HG03175 (cell line): Measurements from ENCODE around the gene CNTNAP5.

Experiments
- ATAC-seq: cut with Tn5 transposase; IDR thresholded peaks from one replicate; pipeline ENCODE4 v1.9.1; 2021; ENCODE audit warnings: mild to moderate bottlenecking, moderate library complexity; ENCODE audit not compliant: unreplicated experiment

Gene CNTNAP5

GRCh38 chr2:124258140-124258880 is 233.2 kb downstream of the CNTNAP5 start:
- ATAC-seq = no peak

DNA sequence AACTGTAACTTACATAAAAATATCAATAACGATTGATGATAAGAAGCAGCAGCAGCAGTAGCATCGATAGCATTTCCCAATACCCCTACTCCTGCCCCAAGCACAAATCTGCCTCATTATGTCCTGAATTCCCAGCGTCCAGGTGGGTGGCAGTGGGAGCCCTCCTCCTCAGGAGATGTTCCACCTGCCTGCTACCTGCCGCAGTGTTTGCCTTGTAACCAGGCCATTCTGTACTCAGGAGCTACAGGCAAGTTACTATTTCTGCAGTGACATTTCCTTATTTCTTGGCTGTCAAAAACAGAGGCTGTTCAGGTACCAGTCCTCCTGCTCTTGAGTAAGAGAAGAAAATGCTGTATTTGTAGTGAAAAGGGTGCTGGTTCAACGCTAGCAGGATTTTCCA is 236.4 kb downstream of the CNTNAP5 start:
- no peak for ATAC-seq

- no peak for ATAC-seq
Measured at GRCh38 chr2:124264551-124265091, 239.5 kb downstream of the CNTNAP5 start.

DNA sequence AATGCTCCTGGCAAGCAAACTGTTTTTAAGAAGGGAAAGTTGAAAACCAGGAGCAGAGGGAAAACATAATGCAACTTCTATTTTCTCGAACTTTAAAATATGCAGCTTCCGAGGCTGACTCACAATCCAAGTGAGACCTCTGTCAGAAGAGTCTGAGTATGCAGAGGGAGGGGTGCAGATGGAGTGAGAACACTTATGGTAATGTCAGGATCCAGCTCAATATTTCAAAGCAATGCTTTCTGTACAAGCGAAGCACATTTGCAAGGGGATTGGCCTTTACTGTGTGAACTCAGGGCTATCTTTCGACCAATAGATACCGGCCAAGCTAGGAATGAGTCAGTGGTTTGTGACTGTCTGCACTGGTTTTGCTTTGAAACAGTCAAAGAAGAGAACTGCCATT is 242.7 kb downstream of the CNTNAP5 start:
- ATAC-seq = no peak

DNA sequence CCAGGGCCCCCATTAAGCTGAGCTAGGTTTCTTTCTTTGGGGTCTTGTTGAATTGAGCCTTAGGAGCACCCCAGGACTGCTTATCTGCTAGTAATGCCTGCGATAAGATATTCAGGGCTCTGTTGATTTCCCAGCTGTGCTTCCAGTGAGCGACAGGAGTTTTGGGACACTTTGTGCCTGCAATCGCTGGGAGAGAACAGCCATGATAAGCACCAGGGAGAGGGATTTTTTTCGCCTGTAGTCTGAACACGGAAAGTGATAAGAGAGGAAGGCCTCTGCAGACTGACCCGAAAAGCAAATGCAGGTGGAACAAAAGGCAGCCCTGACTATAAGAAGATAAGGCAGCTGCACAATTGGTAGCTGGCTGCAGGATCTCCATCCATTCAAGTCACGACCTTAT is 244.3 kb downstream of the CNTNAP5 start:
- ATAC-seq = no peak

- no peak for ATAC-seq
Measured at GRCh38 chr2:124272261-124272841, 247.3 kb downstream of the CNTNAP5 start.

DNA sequence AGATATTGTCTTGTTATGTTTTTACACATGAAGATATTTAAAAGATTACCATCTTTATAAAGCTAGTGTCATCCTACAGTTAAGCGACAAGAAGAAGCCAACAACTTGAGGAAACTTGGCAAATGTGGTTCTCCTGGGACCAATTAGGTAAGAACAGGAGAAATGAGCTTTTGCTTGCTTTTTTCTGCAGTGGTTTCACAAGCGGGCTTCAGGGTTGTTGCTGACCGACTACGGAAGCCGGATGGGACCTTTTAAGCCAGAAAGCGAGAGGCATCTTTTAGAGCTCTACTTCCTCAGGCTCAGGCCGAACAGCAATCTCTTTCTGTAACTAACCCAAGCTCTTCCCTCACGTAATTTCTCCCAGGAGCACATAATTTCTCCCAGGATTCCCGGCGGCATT is 256.5 kb downstream of the CNTNAP5 start:
- ATAC-seq = no peak

- no peak for ATAC-seq
Measured at GRCh38 chr2:124283096-124283495, 258.0 kb downstream of the CNTNAP5 start.

DNA sequence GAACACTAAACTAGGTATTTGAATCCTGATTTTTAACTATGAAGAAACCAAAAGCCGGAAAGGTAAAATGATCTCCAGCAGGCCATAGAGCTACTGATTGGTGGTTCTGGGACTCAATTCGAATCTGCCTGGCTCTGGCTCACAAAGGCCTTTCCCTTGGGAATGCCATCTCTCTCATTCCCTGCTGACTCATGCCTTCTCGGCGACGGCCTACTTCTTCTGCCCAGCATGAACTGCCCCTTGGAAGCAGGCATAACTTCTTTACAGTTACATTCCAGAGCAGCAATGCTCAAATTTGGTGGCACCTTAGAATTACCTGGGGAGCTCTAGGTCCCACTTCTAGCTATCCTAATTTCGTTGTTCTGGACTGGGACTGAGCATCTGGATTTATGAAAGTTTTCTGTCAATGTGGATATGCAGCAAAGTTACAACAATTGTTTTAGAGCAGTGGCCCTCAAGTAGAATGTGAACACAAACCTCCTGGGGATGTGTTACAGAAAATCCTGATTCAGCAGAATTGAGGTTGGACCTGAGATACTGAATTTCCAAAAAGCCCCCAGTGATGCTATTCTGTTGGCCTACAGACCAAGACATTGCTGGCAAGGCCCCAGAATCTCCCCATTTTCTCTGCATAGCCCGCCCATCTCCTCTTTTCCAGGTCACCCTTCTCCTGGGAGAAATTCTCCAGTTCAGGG is 261.1 kb downstream of the CNTNAP5 start:
- ATAC-seq = no peak

DNA sequence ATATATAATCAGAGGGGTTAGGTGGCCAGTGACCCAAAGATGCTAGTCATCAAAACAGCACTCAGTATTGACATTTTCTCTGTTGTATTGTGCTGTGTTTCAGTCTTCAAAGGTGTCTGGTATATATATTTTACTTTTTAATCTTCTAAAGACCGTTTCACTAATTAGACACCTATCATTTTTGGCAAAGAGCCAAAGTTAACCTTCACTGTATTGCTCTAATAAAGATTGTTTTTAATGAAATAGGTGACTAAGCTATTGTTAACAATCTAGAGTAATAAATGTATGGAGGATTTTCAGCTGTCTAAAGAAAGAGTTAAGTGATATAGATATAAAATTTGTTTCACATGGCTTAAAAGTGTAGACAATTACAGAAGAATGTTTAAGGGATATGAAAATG is 264.0 kb downstream of the CNTNAP5 start:
- no peak for ATAC-seq

DNA sequence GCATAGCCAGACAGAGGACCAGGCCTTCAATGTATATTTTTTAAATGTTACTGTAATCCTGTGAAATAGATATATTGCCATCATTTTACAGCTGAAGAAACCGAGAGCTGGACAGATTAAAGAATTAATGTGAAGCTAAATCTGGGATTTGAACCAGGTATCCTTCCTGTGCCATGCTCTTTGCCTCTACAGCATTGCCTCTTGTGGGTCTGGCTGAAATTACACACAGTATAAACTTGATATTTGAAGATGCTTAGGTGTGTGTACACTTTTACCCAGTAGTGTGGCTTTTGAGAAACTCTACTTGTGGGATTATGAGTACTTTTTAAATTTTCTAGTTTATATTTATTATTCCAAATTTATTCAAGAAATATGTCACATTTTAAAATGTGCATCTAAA is 264.5 kb downstream of the CNTNAP5 start:
- ATAC-seq = no peak

- ATAC-seq = no peak
Measured at GRCh38 chr2:124296470-124296869, 271.4 kb downstream of the CNTNAP5 start.

DNA sequence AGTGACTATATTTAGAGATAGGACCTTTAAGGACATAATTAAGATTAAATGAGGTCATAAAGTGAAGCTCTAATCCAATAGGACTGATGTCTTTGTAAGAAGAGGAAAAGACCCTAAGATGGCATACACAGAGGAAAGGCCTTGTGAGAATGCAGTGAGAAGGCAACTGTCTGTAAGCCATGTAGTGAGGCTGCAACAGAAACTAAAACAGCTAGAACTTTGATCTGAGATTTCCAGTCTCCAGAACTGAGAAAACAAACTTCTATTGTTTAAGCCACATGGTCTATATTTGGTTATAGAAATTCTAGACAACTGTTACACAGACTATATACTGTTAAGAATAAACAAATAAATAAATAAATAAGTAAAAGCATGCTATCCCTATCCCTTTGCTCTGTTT is 276.8 kb downstream of the CNTNAP5 start:
- no peak for ATAC-seq

GRCh38 chr2:124308319-124309062 is 283.4 kb downstream of the CNTNAP5 start:
- no peak for ATAC-seq

DNA sequence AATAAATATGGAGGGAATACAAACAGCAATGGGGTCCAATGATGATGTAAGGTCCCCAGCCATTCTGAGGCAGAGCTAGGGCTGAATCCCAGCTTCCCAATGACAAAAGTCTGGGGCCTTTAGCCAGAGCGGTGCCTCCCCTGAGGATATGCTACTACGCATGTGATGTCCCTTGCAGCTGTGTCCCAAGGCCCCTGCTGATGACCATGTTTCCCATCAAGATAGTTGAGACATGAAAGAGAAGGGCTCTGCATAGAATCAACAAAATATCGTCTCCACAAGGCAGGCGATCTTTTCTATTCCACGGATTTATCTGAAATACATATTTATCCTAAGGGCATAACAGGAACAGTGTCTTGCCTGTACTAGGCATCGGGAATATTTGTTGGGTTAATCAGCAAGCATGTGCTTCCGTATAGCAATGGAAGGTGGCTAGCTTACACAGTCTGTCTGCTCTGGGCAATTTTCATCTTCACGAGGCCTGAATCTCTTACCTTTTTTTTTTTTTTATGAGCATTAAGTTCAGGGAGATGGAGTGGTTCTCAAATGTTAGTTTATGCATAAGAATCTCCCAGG is 284.6 kb downstream of the CNTNAP5 start:
- ATAC-seq = no peak

- ATAC-seq = no peak
Measured at GRCh38 chr2:124310671-124311070, 285.6 kb downstream of the CNTNAP5 start.

GRCh38 chr2:124314084-124314483 is 289.0 kb downstream of the CNTNAP5 start:
- no peak for ATAC-seq

DNA sequence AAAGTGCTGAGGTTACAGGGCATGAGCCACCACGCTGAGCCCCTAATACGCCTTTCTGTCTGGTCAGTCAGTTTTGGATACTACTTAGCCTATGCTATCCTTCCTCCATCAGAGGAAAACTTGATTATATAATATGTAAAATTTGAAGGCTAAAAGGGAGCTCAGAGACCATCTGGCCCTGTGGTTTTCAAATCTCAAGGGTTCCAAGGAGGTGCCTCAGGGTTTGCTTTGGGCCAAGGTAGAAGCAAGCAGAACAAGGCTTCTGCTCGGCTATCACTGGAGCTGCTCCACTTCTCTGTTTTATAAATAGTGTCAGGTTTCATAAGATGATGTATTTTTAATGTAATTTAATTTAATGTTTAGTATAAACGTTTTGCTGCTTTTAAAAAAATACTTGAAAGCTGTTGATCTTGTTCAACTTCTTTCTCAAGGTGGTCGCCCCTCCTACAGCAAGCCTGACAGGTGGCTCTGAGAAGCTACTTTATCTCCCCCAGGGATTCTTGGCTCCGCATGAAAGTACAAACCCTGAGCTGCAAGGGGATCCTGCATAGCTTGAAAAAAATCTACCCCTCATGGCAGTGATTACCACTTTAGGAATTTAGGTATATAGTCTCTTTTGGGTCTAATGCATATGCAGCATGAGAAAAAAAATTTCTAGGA is 290.3 kb downstream of the CNTNAP5 start:
- no peak for ATAC-seq

DNA sequence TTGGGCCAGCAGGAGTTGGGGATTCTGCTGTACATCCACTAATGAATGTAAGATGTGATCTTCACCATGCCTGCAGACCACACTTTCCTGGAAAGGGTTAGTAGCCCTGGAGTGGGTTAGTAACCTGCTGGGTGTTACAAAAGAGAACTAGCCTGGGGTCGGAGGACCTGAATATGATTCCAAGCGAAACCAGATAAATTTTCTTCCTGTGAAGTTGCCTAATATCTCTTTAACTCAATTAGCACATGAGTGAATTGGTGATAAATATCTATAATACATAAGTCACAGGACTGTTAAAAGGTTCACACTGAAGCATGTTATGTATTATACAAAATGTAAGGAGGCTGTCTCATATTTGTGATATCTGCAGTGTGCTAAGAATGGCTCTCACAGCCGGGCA is 291.0 kb downstream of the CNTNAP5 start:
- no peak for ATAC-seq

- ATAC-seq = no peak
Measured at GRCh38 chr2:124316881-124317605, 292.0 kb downstream of the CNTNAP5 start.
